ES-I3 (cell line): ENCODE measurements around the gene FZD8.

ENCODE experiments used
- H3K36me3 ChIP-seq: 2 replicates; pipeline ENCODE4 v1.6.1; 2013; ENCODE audit warnings: mild to moderate bottlenecking, low read length, control low read depth, moderate library complexity; ENCODE audit not compliant: insufficient read depth
- H3K4me1 ChIP-seq: 2 replicates; pipeline ENCODE4 v1.6.1; 2013; ENCODE audit warnings: mild to moderate bottlenecking, control low read depth, low read length; ENCODE audit not compliant: insufficient read depth
- H3K9ac ChIP-seq: 2 replicates; pipeline ENCODE4 v1.6.1; 2013; ENCODE audit warnings: low read depth, mild to moderate bottlenecking, low read length, moderate library complexity
- H3K9me3 ChIP-seq: 2 replicates; pipeline ENCODE4 v1.6.1; 2013; ENCODE audit warnings: mild to moderate bottlenecking, low read length, moderate library complexity; ENCODE audit not compliant: control insufficient read depth, insufficient read depth

FZD8 gene

DNA sequence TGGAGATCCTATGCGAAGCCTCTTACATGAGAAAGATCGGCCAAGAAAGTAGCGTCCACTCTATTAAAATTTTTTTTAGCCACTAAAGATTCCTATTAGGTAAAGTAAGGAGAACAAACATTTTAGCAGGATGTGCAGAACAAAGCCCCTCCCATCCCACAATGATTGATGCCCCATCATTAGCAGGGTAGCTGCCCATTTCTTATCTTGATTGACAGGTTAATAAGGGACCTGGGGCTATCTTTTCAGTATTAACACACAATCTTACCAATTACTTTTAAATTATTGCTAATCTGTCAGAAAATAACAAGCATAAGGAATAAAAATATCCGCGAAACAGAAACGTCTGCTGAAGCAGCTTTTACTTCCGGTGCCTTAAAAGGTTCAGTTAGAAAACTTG lies 5.1 kb downstream of the FZD8 start:
- peak overlapping the region; percentile 46; the same call in 1 of the 2 replicates for H3K9ac ChIP-seq
- peaks cover 13% of the 10 kb centered on the region for H3K4me1 ChIP-seq
- H3K36me3 ChIP-seq = no peaks in the 10 kb centered on the region
- no peaks in the 10 kb centered on the region; the same call in 1 of the 2 replicates for H3K9me3 ChIP-seq

GRCh38 chr10:35635576-35635975 lies 6.5 kb downstream of the FZD8 start:
- Histone ChIP-seq H3K9ac (no peak overlapping the region), H3K9me3 (no peaks in the 10 kb centered on the region; the same call in 1 of the 2 replicates), H3K4me1 (peaks cover 13% of the 10 kb centered on the region), H3K36me3 (no peaks in the 10 kb centered on the region)

DNA sequence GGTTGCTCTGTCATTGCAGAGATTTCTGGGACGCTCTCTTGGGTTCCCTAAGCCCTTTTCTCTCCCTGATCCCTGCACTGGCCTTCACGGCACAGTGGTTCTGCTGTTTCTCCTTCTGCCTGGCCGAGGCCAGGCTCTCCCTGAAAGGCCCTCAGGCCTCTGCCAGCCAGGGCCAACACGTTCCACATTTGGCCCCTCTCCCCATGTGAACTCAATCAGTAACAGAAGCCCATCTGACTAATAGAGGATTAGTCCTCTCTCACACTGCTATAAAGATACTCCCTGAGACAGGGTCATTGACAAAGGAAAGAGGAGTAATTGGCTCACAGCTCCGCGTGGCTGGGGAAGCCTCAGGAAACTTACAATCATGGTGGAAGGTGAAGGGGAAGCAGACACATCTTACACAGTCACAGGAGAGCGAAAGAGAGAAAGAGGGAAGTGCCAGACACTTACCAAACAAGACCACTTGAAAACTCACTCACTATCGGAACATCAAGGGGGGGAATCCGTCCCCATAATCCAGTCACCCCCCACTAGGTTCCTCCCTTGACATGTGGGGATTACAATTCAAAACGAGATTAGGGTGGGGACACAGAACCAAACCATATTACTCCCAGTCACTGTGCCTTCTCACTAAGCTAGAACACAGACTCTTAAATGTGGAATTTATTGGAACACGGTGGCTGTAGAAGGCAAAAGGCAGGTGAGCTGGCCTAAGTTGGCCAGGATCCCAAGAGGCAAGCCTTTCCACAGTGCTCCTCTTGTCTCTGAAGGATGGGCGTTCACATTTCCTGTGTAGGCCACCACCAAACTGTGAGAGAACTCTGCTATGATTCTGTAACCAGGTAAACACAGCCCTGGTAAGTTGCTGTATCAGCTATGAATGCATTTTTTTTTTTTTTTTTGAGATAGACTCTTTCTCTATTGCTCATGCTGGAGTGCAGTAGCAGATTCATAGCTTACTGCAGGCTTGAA lies 8.8 kb downstream of the FZD8 start:
- H3K9me3 ChIP-seq = no peaks in the 10 kb centered on the region; the same call in 1 of the 2 replicates
- H3K36me3 ChIP-seq = no peaks in the 10 kb centered on the region
- H3K9ac ChIP-seq = no peak overlapping the region
- H3K4me1 ChIP-seq = peaks cover 11% of the 10 kb centered on the region

GRCh38 chr10:35632027-35632426 lies 10.1 kb downstream of the FZD8 start:
- Histone ChIP-seq H3K9ac (no peak overlapping the region), H3K4me1 (peaks cover 5% of the 10 kb centered on the region; the same call in 1 of the 2 replicates), H3K36me3 (no peaks in the 10 kb centered on the region), H3K9me3 (no peaks in the 10 kb centered on the region; the same call in 1 of the 2 replicates)

DNA sequence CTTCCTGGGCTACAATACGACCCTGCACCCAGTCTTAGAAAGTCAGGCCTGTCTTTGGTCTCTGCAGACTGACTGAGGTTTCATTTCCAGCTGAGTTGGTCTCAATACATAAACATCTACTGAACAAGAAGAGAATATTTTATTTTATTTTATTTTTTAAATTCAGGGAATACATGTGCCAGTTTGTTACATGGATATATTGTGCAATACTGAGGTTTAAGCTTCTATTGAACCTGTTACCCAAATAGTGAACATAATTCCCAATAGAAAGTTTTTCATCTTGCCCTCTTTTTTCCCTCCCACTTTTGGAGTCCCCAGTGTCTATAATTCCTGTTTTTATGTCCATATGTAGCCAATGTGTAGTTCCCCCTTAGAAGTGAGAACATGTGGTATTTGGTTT lies 10.7 kb downstream of the FZD8 start:
- no peaks in the 10 kb centered on the region for H3K36me3 ChIP-seq
- H3K9ac ChIP-seq = no peak overlapping the region
- H3K4me1 ChIP-seq = peaks cover 5% of the 10 kb centered on the region; the same call in 1 of the 2 replicates
- H3K9me3 ChIP-seq = no peaks in the 10 kb centered on the region; the same call in 1 of the 2 replicates

- no peaks in the 10 kb centered on the region for H3K9me3 ChIP-seq
- no peak overlapping the region for H3K9ac ChIP-seq
- H3K4me1 ChIP-seq = no peaks in the 10 kb centered on the region
- no peaks in the 10 kb centered on the region for H3K36me3 ChIP-seq
Observed at GRCh38 chr10:35626971-35627507, 15.1 kb downstream of the FZD8 start.

DNA sequence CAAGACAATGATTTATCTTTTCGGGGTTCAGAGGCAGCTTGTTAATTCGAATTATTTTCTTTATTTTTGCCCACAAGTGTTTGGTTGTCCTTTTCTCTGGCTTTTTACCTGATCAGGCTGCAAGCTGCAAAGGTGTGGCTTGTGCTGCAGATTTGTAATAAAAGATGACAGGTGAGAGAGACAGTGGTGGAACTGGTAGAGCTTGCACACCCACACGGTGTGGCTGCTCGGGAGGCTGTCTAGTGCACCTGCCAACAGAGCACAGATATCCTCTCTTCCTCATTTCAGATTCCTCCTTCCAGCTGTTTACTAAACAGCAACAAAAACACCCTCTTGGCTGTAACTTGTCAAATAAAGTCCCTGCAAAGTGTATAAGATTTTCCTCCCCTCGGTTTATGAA lies 27.8 kb downstream of the FZD8 start:
- no peaks in the 10 kb centered on the region for H3K9me3 ChIP-seq
- no peak overlapping the region for H3K9ac ChIP-seq
- no peaks in the 10 kb centered on the region for H3K36me3 ChIP-seq
- no peaks in the 10 kb centered on the region for H3K4me1 ChIP-seq

- no peaks in the 10 kb centered on the region for H3K4me1 ChIP-seq
- H3K36me3 ChIP-seq = no peaks in the 10 kb centered on the region
- H3K9ac ChIP-seq = no peak overlapping the region
- no peaks in the 10 kb centered on the region for H3K9me3 ChIP-seq
Observed at GRCh38 chr10:35613597-35614226, 28.4 kb downstream of the FZD8 start.

- Histone ChIP-seq H3K4me1 (no peaks in the 10 kb centered on the region), H3K9me3 (no peaks in the 10 kb centered on the region), H3K9ac (no peak overlapping the region), H3K36me3 (no peaks in the 10 kb centered on the region)
Observed at GRCh38 chr10:35613107-35613440, 29.0 kb downstream of the FZD8 start.

- Histone ChIP-seq H3K9ac (no peak overlapping the region), H3K4me1 (no peaks in the 10 kb centered on the region), H3K36me3 (no peaks in the 10 kb centered on the region)
Observed at GRCh38 chr10:35612385-35613106, 29.6 kb downstream of the FZD8 start.

GRCh38 chr10:35611750-35612149 lies 30.3 kb downstream of the FZD8 start:
- Histone ChIP-seq H3K36me3 (no peaks in the 10 kb centered on the region), H3K9me3 (no peaks in the 10 kb centered on the region), H3K4me1 (no peaks in the 10 kb centered on the region), H3K9ac (no peak overlapping the region)

More at GRCh38 chr10:35612385-35613106, 29.6 kb downstream of the FZD8 start:
- no peaks in the 10 kb centered on the region for H3K9me3 ChIP-seq

DNA sequence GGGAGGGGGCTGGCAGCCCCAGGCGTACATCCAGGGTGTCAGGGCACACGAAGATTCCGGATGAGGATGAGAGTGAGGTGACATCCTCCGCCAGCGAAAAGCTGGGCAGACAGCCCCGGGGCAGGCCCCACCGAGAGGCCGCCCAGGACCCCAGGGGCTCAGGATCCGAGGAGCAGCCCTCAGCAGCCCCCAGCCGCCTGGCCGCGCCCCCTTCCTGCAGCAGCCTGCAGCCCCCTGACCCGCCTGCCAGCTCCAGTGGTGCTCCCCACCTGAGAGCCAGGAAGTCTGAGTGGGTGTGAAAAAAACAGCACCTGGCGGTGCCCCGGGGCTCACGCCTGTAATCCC lies 33.8 kb downstream of the FZD8 start:
- Histone ChIP-seq H3K36me3 (no peaks in the 10 kb centered on the region), H3K9ac (no peak overlapping the region), H3K9me3 (no peaks in the 10 kb centered on the region), H3K4me1 (no peaks in the 10 kb centered on the region)

GRCh38 chr10:35607475-35608327 lies 34.4 kb downstream of the FZD8 start:
- Histone ChIP-seq H3K9ac (no peak overlapping the region; the same call in 1 of the 2 replicates), H3K4me1 (no peaks in the 10 kb centered on the region), H3K36me3 (no peaks in the 10 kb centered on the region)

More at GRCh38 chr10:35607475-35608327, 34.4 kb downstream of the FZD8 start:
- no peaks in the 10 kb centered on the region for H3K9me3 ChIP-seq
